Uterine smooth muscle cell (primary cell): Measurements from ENCODE around the gene MKRN2. TPM values are rescaled to one million over a fixed set of nuclear protein-coding genes. Genes with fewer than 3 reads are reported as not detected.

Source experiments
- total RNA-seq: library from RNA; depleted of rRNA; stranded (reverse); fragments of >200 nt; gene quantifications from 2 replicates; pipeline ENCODE4 v1.2.3, GENCODE V29; 2014

Gene MKRN2
- 44.6 and 48.4 TPM in 2 replicates for total RNA-seq

GRCh38 chr3:12556690-12557472 lies at the start of gene MKRN2:
TSS of gene MKRN2 (plus strand) at chr3:12557087. CDS start at chr3:12557151, 64 bp downstream.

GRCh38 chr3:12545473-12545791 lies 11.5 kb upstream of the MKRN2 start, which contains the start of gene MKRN2OS:
TSS of gene MKRN2OS (minus strand) at chr3:12545499. CDS start at chr3:12545464, 35 bp downstream.

Other genes with a start within 250 kb of the MKRN2 start
- 18.1 and 26.2 TPM in 2 replicates for gene TSEN2, start 72.6 kb upstream of the MKRN2 start, total RNA-seq
- not detected in 2 replicates for gene MKRN2OS, start 11.6 kb upstream of the MKRN2 start, total RNA-seq
- 88.9 and 102 TPM in 2 replicates for gene RAF1, start 107.0 kb downstream of the MKRN2 start, total RNA-seq
- not detected in 2 replicates for gene TMEM40, start 202.2 kb downstream of the MKRN2 start, total RNA-seq
- gene CAND2, start 239.6 kb downstream of the MKRN2 start, total RNA-seq = 6.4 and 6.6 TPM in 2 replicates